C4-2B (cell line): ENCODE results near the gene KCNT1.

Experiments used
- CTCF ChIP-seq: fragments of 450-650 bp; conservative IDR thresholded peaks from 2 replicates; pipeline ENCODE4 v1.5.1; 2017; ENCODE audit warnings: mild to moderate bottlenecking
- ZFX ChIP-seq: fragments of 450-650 bp; IDR thresholded peaks from 2 replicates; pipeline ENCODE4 v1.6.1; 2017

- TF ChIP-seq CTCF: no peak
- no peak for TF ChIP-seq ZFX
These were observed 12.5 kb downstream of the KCNT1 start for GRCh38 chr9:135714242-135715055.
